ENCODE data around the gene NGF. TPM values are rescaled to one million over a fixed set of nuclear protein-coding genes. Genes with fewer than 3 reads are reported as not detected.
A peak's percentile ranks its signal among the peaks of the same experiment; 100 is the strongest.

The NGF gene
- total RNA-seq, 6 donors from 2014 or later = 0.46 to 3.0 (median 1.6) TPM; not detected in 2

DNA sequence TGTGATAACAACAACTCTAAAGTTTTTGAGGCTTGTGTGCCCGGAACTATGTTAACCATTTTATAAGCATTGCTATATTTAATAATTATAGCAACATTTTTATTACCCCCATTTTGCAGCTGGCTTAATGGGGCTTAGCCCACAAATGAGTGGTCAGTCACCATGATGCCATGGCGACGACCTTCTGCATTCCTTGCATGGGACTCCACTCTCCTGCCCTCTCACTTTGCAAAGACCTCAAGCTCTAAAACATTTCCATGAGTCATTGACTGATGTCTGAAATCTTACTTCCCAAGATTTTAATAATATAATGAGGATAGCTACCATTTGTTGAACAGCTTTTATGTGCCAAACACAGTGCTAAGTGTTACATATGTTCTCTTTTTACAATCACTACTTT lies 15.4 kb downstream of the NGF start:
- H3K27ac ChIP-seq = no peak overlapping the region
- ATAC-seq (ENCODE audit: low FRiP score in 2 of 2) (no peak), DNase-seq (no peak)
- no peaks in the 10 kb centered on the region for H3K9me3 ChIP-seq
- 90 to 91% methylated on average over 3 of the region's 3 CpGs for WGBS, 2 donors
- no peak for TF ChIP-seq POLR2AphosphoS5 (IDR thresholded peaks at IDR 0.05)
- TF ChIP-seq POLR2A (IDR thresholded peaks at IDR 0.05) = no peak
- no peaks in the 10 kb centered on the region for H3K4me1 ChIP-seq
- no peaks in the 10 kb centered on the region for H3K36me3 ChIP-seq
- H3K27me3 ChIP-seq = no peaks in the 10 kb centered on the region
- H3K4me3 ChIP-seq = no peak overlapping the region

DNA sequence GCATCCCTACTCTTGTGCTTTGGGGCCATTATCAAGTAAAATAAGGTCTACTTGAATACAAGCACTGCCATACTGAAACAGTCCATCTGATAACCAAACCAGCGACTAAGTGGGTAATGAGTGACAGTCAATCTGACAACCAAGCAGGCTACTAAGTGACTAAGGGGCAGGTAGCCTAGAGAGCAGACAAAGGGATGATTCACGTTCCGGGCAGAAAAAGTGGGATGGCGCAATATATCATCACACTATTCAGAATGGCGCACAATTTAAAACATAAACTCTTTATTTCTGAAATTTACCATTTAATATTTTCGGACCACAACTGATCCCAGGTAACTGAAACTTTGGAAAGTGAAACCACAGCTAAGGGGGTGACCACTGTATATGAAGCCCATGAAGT lies 17.7 kb downstream of the NGF start:
- WGBS, 2 donors = 93 to 95% methylated on average over 6 of the region's 6 CpGs
- no peaks in the 10 kb centered on the region for H3K9me3 ChIP-seq
- peaks cover 0 to 9% (median under 1%) of the 10 kb centered on the region in 4 donors for H3K4me1 ChIP-seq
- no peak overlapping the region for H3K27ac ChIP-seq
- no peak for DNase-seq
- H3K4me3 ChIP-seq = no peak overlapping the region
- H3K36me3 ChIP-seq = no peaks in the 10 kb centered on the region
- no peak for ATAC-seq (ENCODE audit: low FRiP score in 2 of 2)
- TF ChIP-seq EP300 (IDR thresholded peaks at IDR 0.05) (no peak), POLR2AphosphoS5 (IDR thresholded peaks at IDR 0.05) (no peak)
- no peaks in the 10 kb centered on the region for H3K27me3 ChIP-seq

DNA sequence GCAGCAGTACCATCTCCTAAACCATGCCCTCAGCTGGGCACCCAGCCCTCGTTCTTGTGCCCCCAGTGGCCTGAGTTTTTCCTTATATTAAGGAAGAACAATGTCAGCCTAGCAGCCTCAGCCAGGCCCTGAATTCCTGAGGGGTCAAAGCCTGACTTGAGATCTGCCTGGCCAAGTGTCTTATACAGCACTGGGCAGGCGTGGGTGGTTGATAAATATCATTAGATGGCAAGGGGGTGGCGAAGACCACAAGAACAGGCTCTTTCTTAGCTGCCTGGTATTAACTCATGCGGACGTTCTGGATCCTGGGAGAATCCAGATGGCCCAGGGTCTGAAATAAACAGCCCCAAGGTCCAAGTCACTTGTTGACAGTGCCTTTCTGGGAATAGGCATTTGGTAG lies 18.3 kb downstream of the NGF start:
- DNase-seq = no peak

DNA sequence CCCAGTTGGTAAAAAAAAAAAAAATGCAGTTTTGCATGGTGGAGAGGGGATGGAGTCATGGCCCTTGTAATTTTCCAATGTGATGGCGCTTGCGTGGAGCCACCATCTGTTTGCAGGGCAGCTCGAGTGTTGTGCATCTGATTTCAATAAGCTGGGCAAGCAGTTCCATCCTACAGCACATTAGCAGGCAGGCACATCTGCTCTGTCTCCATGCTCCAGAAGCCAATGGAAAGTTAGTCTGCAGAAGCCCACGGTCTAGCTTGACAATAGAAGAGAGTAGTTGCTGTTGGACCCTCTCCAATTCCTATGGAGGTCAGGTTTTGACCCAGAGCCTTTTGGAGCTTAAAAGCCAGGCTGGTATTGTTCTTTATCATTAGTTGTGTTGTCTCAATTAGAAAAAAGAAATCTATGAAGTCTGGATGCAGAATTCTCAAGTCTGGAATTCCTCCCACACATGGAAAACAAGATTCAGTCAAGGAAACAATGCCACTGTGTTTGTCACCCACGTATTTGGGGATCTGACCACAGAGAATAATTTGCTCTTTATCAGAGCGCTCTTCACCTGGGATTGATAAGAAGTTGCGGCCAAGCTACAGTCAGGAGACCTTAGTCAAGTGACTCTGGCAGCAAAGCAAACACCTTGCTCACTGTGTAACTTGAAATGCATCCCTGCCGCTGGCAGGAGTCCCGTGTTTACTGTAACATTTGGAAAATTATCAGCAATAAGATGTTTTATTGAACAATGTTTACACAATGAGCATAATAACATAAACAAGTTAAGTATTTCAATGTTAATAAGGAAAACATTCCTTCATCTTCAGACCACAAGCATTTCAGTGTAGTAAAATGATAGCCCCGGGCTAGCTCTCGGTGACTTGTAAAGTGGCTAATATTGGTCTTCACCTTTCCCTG lies 20.7 kb downstream of the NGF start:
- H3K27me3 ChIP-seq = no peaks in the 10 kb centered on the region
- no peak for ATAC-seq (ENCODE audit: low FRiP score in 2 of 2)
- peaks cover 0 to 20% (median 10%) of the 10 kb centered on the region in 4 donors for H3K4me1 ChIP-seq
- TF ChIP-seq, protein P1, sequence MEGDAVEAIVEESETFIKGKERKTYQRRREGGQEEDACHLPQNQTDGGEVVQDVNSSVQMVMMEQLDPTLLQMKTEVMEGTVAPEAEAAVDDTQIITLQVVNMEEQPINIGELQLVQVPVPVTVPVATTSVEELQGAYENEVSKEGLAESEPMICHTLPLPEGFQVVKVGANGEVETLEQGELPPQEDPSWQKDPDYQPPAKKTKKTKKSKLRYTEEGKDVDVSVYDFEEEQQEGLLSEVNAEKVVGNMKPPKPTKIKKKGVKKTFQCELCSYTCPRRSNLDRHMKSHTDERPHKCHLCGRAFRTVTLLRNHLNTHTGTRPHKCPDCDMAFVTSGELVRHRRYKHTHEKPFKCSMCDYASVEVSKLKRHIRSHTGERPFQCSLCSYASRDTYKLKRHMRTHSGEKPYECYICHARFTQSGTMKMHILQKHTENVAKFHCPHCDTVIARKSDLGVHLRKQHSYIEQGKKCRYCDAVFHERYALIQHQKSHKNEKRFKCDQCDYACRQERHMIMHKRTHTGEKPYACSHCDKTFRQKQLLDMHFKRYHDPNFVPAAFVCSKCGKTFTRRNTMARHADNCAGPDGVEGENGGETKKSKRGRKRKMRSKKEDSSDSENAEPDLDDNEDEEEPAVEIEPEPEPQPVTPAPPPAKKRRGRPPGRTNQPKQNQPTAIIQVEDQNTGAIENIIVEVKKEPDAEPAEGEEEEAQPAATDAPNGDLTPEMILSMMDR (IDR thresholded peaks at IDR 0.05) = no peak
- TF ChIP-seq POLR2AphosphoS5 (IDR thresholded peaks at IDR 0.05) (no peak), POLR2A (IDR thresholded peaks at IDR 0.05) (no peak), EP300 (IDR thresholded peaks at IDR 0.05) (no peak)
- no peaks in the 10 kb centered on the region for H3K36me3 ChIP-seq
- H3K9me3 ChIP-seq = no peaks in the 10 kb centered on the region
- H3K27ac ChIP-seq = peak overlapping the region in 1 of 4 donors; percentile 14
- WGBS, 2 donors = 61 to 68% methylated on average over 11 of the region's 11 CpGs
- H3K4me3 ChIP-seq = no peak overlapping the region
- DNase-seq = peak in 1 of 2 donors; percentile 65

More for the DNA sequence above, 18.3 kb downstream of the NGF start:
- no peaks in the 10 kb centered on the region for H3K36me3 ChIP-seq
- H3K4me3 ChIP-seq = no peak overlapping the region
- H3K4me1 ChIP-seq = peaks cover 0 to 13% (median 3%) of the 10 kb centered on the region in 4 donors
- no peak for TF ChIP-seq POLR2AphosphoS5 (IDR thresholded peaks at IDR 0.05)
- TF ChIP-seq, protein P1 (IDR thresholded peaks at IDR 0.05) = no peak
- TF ChIP-seq EP300 (IDR thresholded peaks at IDR 0.05) = no peak
- 72% methylated on average over 4 to 5 of the region's 5 CpGs for WGBS, 2 donors
- no peak for ATAC-seq (ENCODE audit: low FRiP score in 2 of 2)
- no peak overlapping the region for H3K27ac ChIP-seq
- H3K9me3 ChIP-seq = no peaks in the 10 kb centered on the region
- H3K27me3 ChIP-seq = no peaks in the 10 kb centered on the region

DNA sequence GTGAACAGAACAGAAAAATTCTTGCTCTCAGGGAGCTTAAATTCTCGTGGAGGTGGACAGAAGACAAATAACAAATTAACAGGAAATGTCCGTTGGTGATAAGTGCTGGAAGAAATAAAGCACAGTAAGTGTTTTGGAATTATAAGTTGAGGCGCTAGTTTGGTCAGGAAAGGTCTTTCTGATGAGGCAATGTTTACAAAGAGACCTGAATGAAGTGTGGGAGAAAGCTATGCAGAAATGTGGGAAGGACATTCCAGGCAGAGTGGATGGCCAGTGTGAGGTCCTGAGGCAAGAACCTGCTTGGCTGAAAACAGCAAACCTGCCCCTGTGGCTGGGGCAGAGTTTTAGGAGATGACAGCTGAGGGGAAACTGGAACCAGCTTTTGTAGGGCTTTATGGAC lies 23.3 kb downstream of the NGF start:
- DNase-seq (peak in 1 of 2 donors; percentile 74), ATAC-seq (ENCODE audit: low FRiP score in 2 of 2) (peak; percentile 56 to 70)
- Histone ChIP-seq H3K36me3 (no peaks in the 10 kb centered on the region), H3K27me3 (no peaks in the 10 kb centered on the region), H3K27ac (peak overlapping the region in 2 of 4 donors; percentile 11 to 59), H3K9me3 (no peaks in the 10 kb centered on the region), H3K4me3 (no peak overlapping the region), H3K4me1 (peaks cover 0 to 20% (median 10%) of the 10 kb centered on the region in 4 donors)
- WGBS, 2 donors = 37 to 47% methylated on average over 3 of the region's 3 CpGs
- TF ChIP-seq, protein P1 (IDR thresholded peaks at IDR 0.05) = no peak
- TF ChIP-seq EP300 (IDR thresholded peaks at IDR 0.05) (peak in 1 of 4 donors; percentile 53), POLR2AphosphoS5 (IDR thresholded peaks at IDR 0.05) (peak in 1 of 2 donors; percentile 26), POLR2A (IDR thresholded peaks at IDR 0.05) (no peak)
